Measurements from ENCODE around the gene REC8.

Gene REC8

GRCh38 chr14:24160850-24161804 lies 10.8 kb upstream of the REC8 start, which contains the start of gene IRF9:
TSS of gene IRF9 (plus strand) at chr14:24161265. CDS start at chr14:24162145, 880 bp downstream.
- DNase-seq = peak; percentile 97

- peak; percentile 43 for DNase-seq
These were observed 9.8 kb upstream of the REC8 start for GRCh38 chr14:24162093-24162492.

GRCh38 chr14:24164518-24164991 lies 7.3 kb upstream of the REC8 start:
- no peak for DNase-seq

GRCh38 chr14:24165785-24166184 lies 6.1 kb upstream of the REC8 start:
- no peak for DNase-seq

DNA sequence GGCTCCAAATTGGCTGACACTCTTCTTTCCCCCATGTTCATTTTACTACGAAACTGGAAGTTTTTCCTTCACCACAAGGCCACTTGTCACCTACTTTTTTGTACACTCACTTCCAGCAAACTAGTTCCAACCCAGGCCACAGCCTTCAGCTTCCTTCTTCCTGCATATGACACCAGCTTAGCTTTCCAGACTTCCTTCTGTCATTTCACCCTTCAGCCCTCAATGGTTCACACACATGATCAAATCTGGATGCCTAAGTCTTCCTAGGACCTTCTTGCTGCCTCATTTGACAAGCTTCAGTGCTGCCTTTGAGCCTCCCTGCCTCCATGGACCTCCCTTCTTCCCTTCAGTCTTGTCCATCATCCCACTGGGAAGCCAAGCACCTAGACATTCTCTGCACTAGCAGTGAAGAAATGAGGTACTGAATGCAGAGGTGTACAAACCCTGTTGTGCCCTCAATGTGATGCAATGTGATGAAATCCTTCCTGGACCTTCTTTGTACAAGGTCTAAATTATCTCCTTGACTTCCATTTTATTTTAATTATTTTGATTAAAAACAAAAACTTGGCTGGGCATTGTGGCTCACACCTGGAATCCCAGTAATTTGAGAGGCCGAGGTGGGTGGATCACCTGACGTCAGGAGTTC lies 4.3 kb upstream of the REC8 start:
- DNase-seq = no peak

- no peak for DNase-seq
These were observed 481 bp downstream of the REC8 start for GRCh38 chr14:24172261-24172860.

GRCh38 chr14:24172871-24173281 lies 996 bp downstream of the REC8 start:
- no peak for DNase-seq

DNA sequence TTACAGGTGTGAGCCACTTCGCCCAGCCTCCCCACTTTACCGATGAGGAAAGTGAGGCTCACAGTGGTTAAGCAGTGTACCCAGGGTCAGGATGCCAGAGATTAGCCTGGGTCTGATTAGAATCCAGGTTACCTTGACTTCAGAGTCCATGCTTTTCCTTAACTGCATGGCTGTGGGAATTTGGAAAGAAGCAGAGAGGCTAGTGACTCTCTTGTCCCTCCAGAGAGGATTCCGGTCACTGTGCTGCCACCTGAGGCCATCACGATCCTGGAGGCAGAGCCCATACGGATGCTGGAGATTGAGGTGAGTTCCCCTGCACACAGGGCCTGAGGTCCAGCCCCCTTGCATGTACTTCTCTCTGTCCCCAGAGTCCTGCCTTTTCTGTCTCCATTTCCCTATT lies 4.7 kb downstream of the REC8 start:
- no peak for DNase-seq

GRCh38 chr14:24177041-24177825 lies 5.4 kb downstream of the REC8 start:
- no peak for DNase-seq

DNA sequence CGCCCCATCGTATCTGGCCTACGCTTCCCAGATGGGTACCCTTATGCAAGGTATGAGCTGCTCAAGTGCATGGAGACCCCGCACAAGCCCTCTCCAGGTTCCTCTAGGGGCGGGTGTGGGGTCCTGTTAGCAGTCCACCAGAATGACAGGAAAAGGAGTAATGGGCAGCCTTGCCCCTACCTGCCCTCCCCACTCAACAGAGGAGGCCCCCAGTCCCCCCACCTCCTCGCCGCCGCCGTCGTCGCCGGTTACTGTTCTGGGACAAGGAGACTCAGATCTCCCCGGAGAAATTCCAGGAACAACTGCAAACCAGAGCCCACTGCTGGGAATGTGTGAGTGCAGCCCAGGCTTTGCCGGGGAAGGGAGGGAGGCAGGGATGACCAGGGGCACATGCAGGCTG lies 6.0 kb downstream of the REC8 start:
- DNase-seq = no peak

DNA sequence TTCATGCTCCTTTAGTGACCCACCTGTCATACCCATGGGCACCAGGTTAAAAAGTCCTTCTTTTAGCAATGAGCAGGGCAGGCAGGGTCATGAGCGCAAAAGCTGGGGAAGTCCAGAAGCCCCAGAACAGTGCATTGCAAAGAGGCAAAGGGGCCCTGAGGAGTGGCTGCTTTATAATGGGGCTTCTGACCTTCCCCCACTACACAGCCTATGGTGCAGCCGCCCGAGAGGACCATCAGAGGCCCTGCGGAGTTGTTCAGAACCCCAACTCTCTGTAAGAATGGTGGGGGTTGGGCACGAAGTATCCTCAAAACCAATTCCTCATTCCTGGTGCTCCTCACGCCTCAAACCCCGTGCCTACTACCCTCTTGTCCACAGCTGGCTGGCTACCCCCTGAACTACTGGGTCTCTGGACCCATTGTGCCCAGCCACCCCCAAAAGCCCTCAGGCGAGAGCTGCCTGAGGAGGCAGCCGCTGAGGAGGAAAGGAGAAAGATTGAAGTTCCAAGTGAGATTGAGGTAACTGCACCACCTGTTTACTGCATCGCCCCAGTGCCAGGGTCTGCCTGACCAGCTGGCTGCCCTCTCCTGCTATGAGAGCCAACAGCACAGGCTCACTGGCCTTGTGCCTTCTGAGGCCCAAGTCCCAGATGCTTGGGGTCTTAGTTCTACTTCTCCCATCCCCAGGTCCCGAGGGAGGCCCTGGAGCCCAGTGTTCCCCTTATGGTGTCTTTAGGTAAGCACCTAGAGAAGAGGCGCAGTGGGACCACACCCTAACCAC lies 6.7 kb downstream of the REC8 start:
- no peak for DNase-seq

DNA sequence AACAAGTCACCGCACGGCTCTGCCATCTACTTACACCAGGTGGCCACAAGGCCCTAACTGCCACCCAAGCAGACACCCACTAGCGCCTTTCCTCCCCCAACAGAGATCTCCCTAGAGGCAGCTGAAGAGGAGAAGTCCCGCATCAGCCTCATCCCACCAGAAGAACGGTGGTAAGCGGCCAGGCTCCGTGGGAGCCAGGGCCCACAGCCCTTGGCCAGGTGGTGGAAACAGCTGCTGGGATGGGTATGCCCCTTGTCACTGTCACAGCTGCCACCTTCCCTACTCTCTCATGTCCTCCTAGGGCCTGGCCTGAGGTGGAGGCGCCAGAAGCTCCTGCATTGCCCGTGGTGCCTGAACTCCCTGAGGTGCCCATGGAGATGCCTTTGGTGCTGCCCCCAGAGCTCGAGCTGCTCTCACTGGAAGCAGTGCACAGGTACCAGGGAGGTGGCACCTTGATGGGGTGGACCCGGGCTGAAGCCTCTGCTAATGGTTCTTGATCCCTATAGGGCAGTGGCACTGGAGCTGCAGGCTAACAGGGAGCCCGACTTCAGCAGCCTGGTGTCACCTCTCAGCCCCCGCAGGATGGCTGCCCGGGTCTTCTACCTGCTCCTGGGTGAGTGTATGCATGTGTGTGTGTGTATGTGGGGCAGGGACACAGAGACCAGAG lies 7.5 kb downstream of the REC8 start:
- DNase-seq = no peak

- DNase-seq = peak; percentile 67
These were observed 8.3 kb downstream of the REC8 start for GRCh38 chr14:24179961-24180796.

- no peak for DNase-seq
These were observed 9.6 kb downstream of the REC8 start for GRCh38 chr14:24181371-24182077.

DNA sequence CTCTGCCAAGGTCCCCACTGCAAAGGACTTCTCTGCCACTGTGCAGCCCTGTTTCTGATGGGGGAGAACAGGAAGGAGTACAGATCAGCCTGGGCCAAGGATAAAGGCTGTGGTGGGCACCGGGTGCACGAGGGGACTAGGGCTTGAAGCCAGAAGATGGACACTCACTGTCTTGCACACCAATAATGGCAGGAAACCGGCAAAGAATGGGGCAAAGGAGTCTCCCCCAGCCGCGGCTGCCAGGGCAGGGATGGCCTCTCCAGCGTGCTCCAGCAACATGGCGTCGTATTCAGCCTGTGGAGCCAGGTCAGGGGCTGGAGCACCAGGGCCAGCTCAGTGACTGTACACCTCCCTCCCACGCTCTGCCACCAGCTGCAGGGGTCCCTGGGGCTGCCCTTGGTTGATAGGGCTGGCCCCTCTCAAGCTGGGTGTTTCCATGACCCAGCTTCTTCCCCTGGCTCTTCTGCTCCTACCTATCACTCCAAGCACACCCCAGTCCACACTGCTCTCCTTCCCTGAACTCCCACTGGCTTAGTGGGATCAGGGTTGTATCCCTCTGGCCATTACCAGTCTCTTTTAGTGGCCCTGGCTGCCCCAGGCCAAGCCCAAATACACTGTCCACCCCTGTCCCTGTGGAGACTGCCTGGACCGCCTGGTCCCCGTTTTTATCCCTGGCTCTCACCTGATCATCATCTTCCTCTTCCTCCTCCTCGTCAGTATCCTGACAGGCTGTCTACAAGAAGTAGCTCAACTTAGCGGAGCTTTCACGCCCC lies 10.4 kb downstream of the REC8 start:
- no peak for DNase-seq

DNA sequence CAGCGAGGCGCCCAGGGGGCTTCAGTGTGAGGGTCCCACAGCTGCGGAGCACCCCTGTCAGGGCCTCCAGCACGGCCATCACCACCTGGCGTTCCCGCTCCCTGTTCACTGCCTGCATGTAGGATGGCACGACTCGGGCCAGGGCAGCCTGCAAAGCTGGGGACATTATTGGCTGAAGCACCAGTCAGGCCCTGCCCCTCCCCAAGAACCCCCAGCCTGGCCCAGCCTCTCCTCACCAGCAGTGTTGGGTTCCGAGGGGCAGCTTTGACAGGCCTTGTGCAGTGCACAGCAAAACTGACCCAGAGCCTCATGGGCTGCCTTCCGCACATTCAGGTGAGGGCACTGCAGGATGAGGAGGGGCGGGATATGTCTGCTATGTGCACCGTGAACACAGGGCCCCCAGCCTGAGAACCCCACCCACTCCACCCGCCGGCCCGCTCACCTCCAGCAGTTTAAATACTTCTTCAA lies 11.2 kb downstream of the REC8 start:
- no peak for DNase-seq

GRCh38 chr14:24184104-24184970 lies 12.5 kb downstream of the REC8 start:
- no peak for DNase-seq

DNA sequence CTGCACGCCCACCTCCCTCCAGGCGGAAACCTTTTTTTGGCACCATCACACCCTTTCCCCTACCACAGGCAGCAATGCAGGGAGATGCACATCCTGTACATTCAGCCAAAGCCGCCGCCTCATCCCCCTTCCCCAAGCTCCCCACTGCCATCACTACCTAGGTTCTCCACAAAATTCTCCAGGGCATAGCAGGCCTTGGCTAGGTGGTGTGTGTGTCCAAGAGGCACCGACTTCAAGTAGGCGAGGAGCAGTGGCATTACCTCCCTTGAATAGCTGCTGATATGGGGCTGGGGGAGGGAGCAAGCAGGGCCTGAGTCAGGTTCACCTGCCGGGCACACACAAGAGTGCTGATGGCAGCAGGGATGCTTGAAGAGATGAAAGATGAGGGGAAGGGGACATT lies 13.1 kb downstream of the REC8 start:
- DNase-seq = no peak
